Measurements from ENCODE around the gene CBLN4. TPM values are rescaled to one million over a fixed set of nuclear protein-coding genes. Genes with fewer than 3 reads are reported as not detected.

The CBLN4 gene
- polyA plus RNA-seq, 4 donors, result 0.04 to 0.69 TPM; not detected in 2

- 43 to 52% (median 51%) methylated on average over 2 of the region's 2 CpGs for WGBS, 3 donors
- Histone ChIP-seq H3K27ac (ENCODE audit: low read depth in 1 of 3, low read length in 2 of 3) (no peak overlapping the region), H3K27me3 (ENCODE audit: control insufficient read depth in 3 of 3, insufficient read depth in 3 of 3, low read length in 3 of 3) (no peaks in the 10 kb centered on the region), H3K9me3 (ENCODE audit: control insufficient read depth in 2 of 2, insufficient read depth in 1 of 2, low read depth in 1 of 2, low read length in 1 of 2) (peaks cover 0 to 4% of the 10 kb centered on the region in 2 donors), H3K4me3 (ENCODE audit: low read depth in 1 of 3, low read length in 3 of 3) (no peak overlapping the region), H3K36me3 (ENCODE audit: control insufficient read depth in 3 of 3, insufficient read depth in 2 of 3, low read depth in 1 of 3, low read length in 3 of 3) (no peaks in the 10 kb centered on the region), H3K4me1 (ENCODE audit: control insufficient read depth in 3 of 3, insufficient read depth in 2 of 3, low read depth in 1 of 3, low read length in 2 of 3) (no peaks in the 10 kb centered on the region)
- FAIRE-seq (no peak), DNase-seq (no peak)
Observed at GRCh38 chr20:55974491-55975202, 30.7 kb downstream of the CBLN4 start.

- no peak for FAIRE-seq
- Histone ChIP-seq H3K36me3 (ENCODE audit: control insufficient read depth in 3 of 3, insufficient read depth in 2 of 3, low read depth in 1 of 3, low read length in 3 of 3) (no peaks in the 10 kb centered on the region), H3K9me3 (ENCODE audit: control insufficient read depth in 2 of 2, insufficient read depth in 1 of 2, low read depth in 1 of 2, low read length in 1 of 2) (peaks cover 0 to 5% of the 10 kb centered on the region in 2 donors), H3K27ac (ENCODE audit: low read depth in 1 of 3, low read length in 2 of 3) (no peak overlapping the region), H3K27me3 (ENCODE audit: control insufficient read depth in 3 of 3, insufficient read depth in 3 of 3, low read length in 3 of 3) (no peaks in the 10 kb centered on the region), H3K4me3 (ENCODE audit: low read depth in 1 of 3, low read length in 3 of 3) (no peak overlapping the region), H3K4me1 (ENCODE audit: control insufficient read depth in 3 of 3, insufficient read depth in 2 of 3, low read depth in 1 of 3, low read length in 2 of 3) (no peaks in the 10 kb centered on the region)
- WGBS, 3 donors, result 41 to 53% (median 51%) methylated on average over 1 of the region's 1 CpG
- DNase-seq, result no peak
Observed at GRCh38 chr20:55964790-55965189, 40.5 kb downstream of the CBLN4 start.

GRCh38 chr20:55961376-55962330 lies 43.7 kb downstream of the CBLN4 start:
- DNase-seq, result no peak

GRCh38 chr20:55953201-55953600 lies 52.1 kb downstream of the CBLN4 start:
- H3K27ac ChIP-seq (ENCODE audit: low read depth in 1 of 3, low read length in 2 of 3), result no peak overlapping the region
- no peaks in the 10 kb centered on the region for H3K36me3 ChIP-seq (ENCODE audit: control insufficient read depth in 3 of 3, insufficient read depth in 2 of 3, low read depth in 1 of 3, low read length in 3 of 3)
- H3K9me3 ChIP-seq (ENCODE audit: control insufficient read depth in 2 of 2, insufficient read depth in 1 of 2, low read depth in 1 of 2, low read length in 1 of 2), result no peaks in the 10 kb centered on the region
- WGBS, 3 donors, result 42 to 53% (median 45%) methylated on average over 2 of the region's 2 CpGs
- no peaks in the 10 kb centered on the region for H3K4me1 ChIP-seq (ENCODE audit: control insufficient read depth in 3 of 3, insufficient read depth in 2 of 3, low read depth in 1 of 3, low read length in 2 of 3)
- DNase-seq (no peak), FAIRE-seq (no peak)
- H3K27me3 ChIP-seq (ENCODE audit: control insufficient read depth in 3 of 3, insufficient read depth in 3 of 3, low read length in 3 of 3), result no peaks in the 10 kb centered on the region
- no peak overlapping the region for H3K4me3 ChIP-seq (ENCODE audit: low read depth in 1 of 3, low read length in 3 of 3)

More at GRCh38 chr20:55961376-55962330, 43.7 kb downstream of the CBLN4 start:
- Histone ChIP-seq H3K27me3 (ENCODE audit: control insufficient read depth in 3 of 3, insufficient read depth in 3 of 3, low read length in 3 of 3) (no peaks in the 10 kb centered on the region), H3K27ac (ENCODE audit: low read depth in 1 of 3, low read length in 2 of 3) (no peak overlapping the region), H3K4me1 (ENCODE audit: control insufficient read depth in 3 of 3, insufficient read depth in 2 of 3, low read depth in 1 of 3, low read length in 2 of 3) (no peaks in the 10 kb centered on the region), H3K4me3 (ENCODE audit: low read depth in 1 of 3, low read length in 3 of 3) (no peak overlapping the region), H3K36me3 (ENCODE audit: control insufficient read depth in 3 of 3, insufficient read depth in 2 of 3, low read depth in 1 of 3, low read length in 3 of 3) (no peaks in the 10 kb centered on the region), H3K9me3 (ENCODE audit: control insufficient read depth in 2 of 2, insufficient read depth in 1 of 2, low read depth in 1 of 2, low read length in 1 of 2) (peaks cover 0 to 5% of the 10 kb centered on the region in 2 donors)
- no peak for FAIRE-seq
- WGBS, 3 donors, result 63 to 69% (median 65%) methylated on average over 5 of the region's 5 CpGs

GRCh38 chr20:55947701-55948100 lies 57.6 kb downstream of the CBLN4 start:
- Histone ChIP-seq H3K27ac (ENCODE audit: low read depth in 1 of 3, low read length in 2 of 3) (no peak overlapping the region), H3K4me3 (ENCODE audit: low read depth in 1 of 3, low read length in 3 of 3) (no peak overlapping the region), H3K4me1 (ENCODE audit: control insufficient read depth in 3 of 3, insufficient read depth in 2 of 3, low read depth in 1 of 3, low read length in 2 of 3) (no peaks in the 10 kb centered on the region), H3K27me3 (ENCODE audit: control insufficient read depth in 3 of 3, insufficient read depth in 3 of 3, low read length in 3 of 3) (no peaks in the 10 kb centered on the region), H3K9me3 (ENCODE audit: control insufficient read depth in 2 of 2, insufficient read depth in 1 of 2, low read depth in 1 of 2, low read length in 1 of 2) (peaks cover 1 to 5% of the 10 kb centered on the region in 2 donors), H3K36me3 (ENCODE audit: control insufficient read depth in 3 of 3, insufficient read depth in 2 of 3, low read depth in 1 of 3, low read length in 3 of 3) (no peaks in the 10 kb centered on the region)
- DNase-seq (no peak), FAIRE-seq (no peak)
- 74 to 86% (median 79%) methylated on average over 5 of the region's 5 CpGs for WGBS, 3 donors

Other genes starting within 250 kb of the CBLN4 start
- not detected for gene MC3R, start 243.2 kb upstream of the CBLN4 start, polyA plus RNA-seq